Transverse colon (tissue), 4 donors: ENCODE measurements around the gene BCL11B. TPM values are rescaled to one million over a fixed set of nuclear protein-coding genes. Genes with fewer than 3 reads are reported as not detected.

Experiments
- DNase-seq: peaks from one replicate; pipeline ENCODE4 v3.0.0-alpha.2; 2019
- H3K27ac ChIP-seq, 4 donors: fragments of 200-600 bp; sonication (generic); 2 replicates each; pipeline ENCODE4 v1.5.1; 2016 to 2018; ENCODE audit warnings: inconsistent platforms in 4 of 4
- H3K27me3 ChIP-seq: fragments of 200-600 bp; sonication (generic); 2 replicates; pipeline ENCODE4 v1.5.1; 2017; ENCODE audit warnings: inconsistent platforms
- H3K36me3 ChIP-seq, 4 donors: fragments of 200-600 bp; sonication (generic); 2 replicates each; pipeline ENCODE4 v1.5.1; 2017 to 2019; ENCODE audit warnings: inconsistent platforms in 4 of 4
- H3K4me1 ChIP-seq, 4 donors: fragments of 200-600 bp; sonication (generic); 2 replicates each; pipeline ENCODE4 v1.5.1; 2017 to 2020; ENCODE audit warnings: inconsistent platforms in 4 of 4
- H3K4me3 ChIP-seq, 4 donors: fragments of 200-600 bp; sonication (generic); 1 replicate in 1 of 4; 2 replicates in 3 of 4; pipeline versions ENCODE4 v1.5.1 to v1.6.1; 2017 to 2019; ENCODE audit warnings: inconsistent platforms in 4 of 4
- H3K9me3 ChIP-seq, 2 donors: fragments of 200-600 bp; sonication (generic); 2 replicates each; pipeline ENCODE4 v1.5.1; 2017 to 2019; ENCODE audit warnings: inconsistent platforms in 2 of 2
- CTCF ChIP-seq, 5 experiments: fragments of 200-600 bp in 3 of 5; fragments of 450-650 bp in 2 of 5; sonication (generic) in 3 of 5; IDR thresholded peaks; 1 replicate in 2 of 5; 2 replicates in 3 of 5; pipeline ENCODE4 v1.5.1; 2016 to 2017; ENCODE audit warnings: antibody characterized with exemption in 5 of 5, inconsistent platforms in 3 of 5, mild to moderate bottlenecking in 2 of 5, moderate library complexity in 1 of 5
- EP300 ChIP-seq: sonication (generic); formaldehyde crosslinking; IDR thresholded peaks from one replicate; pipeline ENCODE4 v1.6.1; 2017; ENCODE audit warnings: antibody characterized with exemption, low read depth
- POLR2A ChIP-seq: fragments of 450-650 bp; IDR thresholded peaks from one replicate; pipeline ENCODE4 v1.6.1; 2016; ENCODE audit warnings: antibody characterized with exemption, mild to moderate bottlenecking, moderate library complexity
- POLR2AphosphoS5 ChIP-seq, 3 donors: sonication (generic); formaldehyde crosslinking; IDR thresholded peaks; one replicate each; pipeline ENCODE4 v1.6.1; 2016; ENCODE audit warnings: antibody characterized with exemption in 3 of 3
- WGBS, 2 donors: methylation state at CpG; one replicate each; pipeline ENCODE4 v1.1.5; 2018; ENCODE audit warnings: low coverage in 1 of 2; 5-methylcytosine and 5-hydroxymethylcytosine counted together
- in situ Hi-C, 4 donors: fragments of 200-750 bp; cut with MboI; loops; one replicate each; pipeline versions ENCODE4 v1.15.0 to v1.15.1; 2017; ENCODE audit warnings: low sequenced_read_pairs in 3 of 4, low pct_ligation_motif_present in 1 of 4, low pct_unique_long_range_greater_than_20kb in 1 of 4
- intact Hi-C: fragments of 100-400 bp; cut with DNase I; formaldehyde crosslinking; loops from one replicate; pipeline ENCODE4 v1.15.1; 2023; ENCODE audit warnings: low total_unique reads
- total RNA-seq, 4 donors: library from RNA; depleted of rRNA; stranded (reverse); fragments of >200 nt; gene quantifications; one replicate each; pipeline ENCODE4 v1.1.0, GENCODE V29; 2016

The BCL11B gene
- total RNA-seq, 4 donors from 2014 or later: 0.37 to 4.8 (median 3.7) TPM

- no peak overlapping the region for H3K27ac ChIP-seq
- H3K27me3 ChIP-seq: no peaks in the 10 kb centered on the region
- DNase-seq: no peak
- WGBS, 2 donors: 93% methylated on average over 8 of the region's 8 CpGs; no CpG with 5 or more reads in 1 of the 2 donors
- in situ Hi-C loops (no loop called here), intact Hi-C loops (no loop called here)
- TF ChIP-seq POLR2AphosphoS5 (IDR thresholded peaks at IDR 0.05): no peak
- no peak overlapping the region for H3K4me3 ChIP-seq
- no peaks in the 10 kb centered on the region for H3K36me3 ChIP-seq
- no peaks in the 10 kb centered on the region for H3K4me1 ChIP-seq
- H3K9me3 ChIP-seq: no peaks in the 10 kb centered on the region
Observed at GRCh38 chr14:99157246-99157645, 114.8 kb downstream of the BCL11B start.

- Histone ChIP-seq H3K36me3 (no peaks in the 10 kb centered on the region), H3K27ac (no peak overlapping the region), H3K4me1 (no peaks in the 10 kb centered on the region), H3K4me3 (no peak overlapping the region), H3K27me3 (no peaks in the 10 kb centered on the region), H3K9me3 (no peaks in the 10 kb centered on the region)
- 85 to 96% methylated on average over 3 to 6 of the region's 6 CpGs for WGBS, 2 donors
- in situ Hi-C loops: no loop called here
- TF ChIP-seq CTCF (IDR thresholded peaks at IDR 0.05): no peak
- TF ChIP-seq POLR2AphosphoS5 (IDR thresholded peaks at IDR 0.05): no peak
- no peak for TF ChIP-seq EP300
- no peak for TF ChIP-seq POLR2A
- no peak for DNase-seq
- intact Hi-C loops: no loop called here
Observed at GRCh38 chr14:99156814-99157213, 115.2 kb downstream of the BCL11B start.

GRCh38 chr14:99156090-99156425 is 115.9 kb downstream of the BCL11B start:
- WGBS, 2 donors: 82% methylated on average over 7 of the region's 7 CpGs; no CpG with 5 or more reads in 1 of the 2 donors
- H3K27me3 ChIP-seq: no peaks in the 10 kb centered on the region
- H3K4me3 ChIP-seq: no peak overlapping the region
- no peaks in the 10 kb centered on the region for H3K36me3 ChIP-seq
- intact Hi-C loops: no loop called here
- DNase-seq: no peak
- H3K27ac ChIP-seq: no peak overlapping the region
- in situ Hi-C loops: no loop called here
- H3K9me3 ChIP-seq: no peaks in the 10 kb centered on the region
- no peaks in the 10 kb centered on the region for H3K4me1 ChIP-seq
- no peak for TF ChIP-seq EP300
- TF ChIP-seq CTCF (IDR thresholded peaks at IDR 0.05): no peak
- no peak for TF ChIP-seq POLR2AphosphoS5 (IDR thresholded peaks at IDR 0.05)
- TF ChIP-seq POLR2A: no peak

GRCh38 chr14:99155173-99156089 is 116.6 kb downstream of the BCL11B start:
- Histone ChIP-seq H3K4me3 (no peak overlapping the region), H3K36me3 (no peaks in the 10 kb centered on the region), H3K4me1 (no peaks in the 10 kb centered on the region), H3K27ac (no peak overlapping the region), H3K9me3 (no peaks in the 10 kb centered on the region), H3K27me3 (no peaks in the 10 kb centered on the region)
- DNase-seq: no peak
- 62% methylated on average over 6 of the region's 6 CpGs for WGBS, 2 donors
- in situ Hi-C loops: no loop called here
- intact Hi-C loops: no loop called here
- no peak for TF ChIP-seq POLR2A
- TF ChIP-seq POLR2AphosphoS5 (IDR thresholded peaks at IDR 0.05): no peak
- TF ChIP-seq EP300: no peak
- no peak for TF ChIP-seq CTCF (IDR thresholded peaks at IDR 0.05)
